Raji (cell line): ENCODE results near the gene CARD9.

Source experiments
- POLR2A ChIP-seq: IDR thresholded peaks from 2 replicates; pipeline ENCODE4 v1.6.1; 2011; ENCODE audit warnings: low read depth, low read length, control low read depth; ENCODE audit not compliant: insufficient read depth

The CARD9 gene

GRCh38 chr9:136403915-136404800 lies 30.7 kb upstream of the CARD9 start:
- no peak for TF ChIP-seq POLR2A

- TF ChIP-seq POLR2A = no peak
Observed at GRCh38 chr9:136403538-136403914, 30.1 kb upstream of the CARD9 start.

- TF ChIP-seq POLR2A = no peak
Observed at GRCh38 chr9:136402067-136402466, 28.6 kb upstream of the CARD9 start.

- TF ChIP-seq POLR2A = no peak
Observed at GRCh38 chr9:136401173-136401922, 27.9 kb upstream of the CARD9 start.

- TF ChIP-seq POLR2A = peak; percentile 84
Observed at GRCh38 chr9:136400038-136400834, 26.8 kb upstream of the CARD9 start, which contains the start of gene SNAPC4. Gene SNAPC4 (minus strand): TSS chr9:136400170. CDS start chr9:136398428, 1,742 bp downstream.

- TF ChIP-seq POLR2A = no peak
Observed at GRCh38 chr9:136399176-136400037, 25.9 kb upstream of the CARD9 start.

GRCh38 chr9:136398286-136398685 lies 24.8 kb upstream of the CARD9 start:
- TF ChIP-seq POLR2A = no peak

- no peak for TF ChIP-seq POLR2A
Observed at GRCh38 chr9:136397643-136398042, 24.2 kb upstream of the CARD9 start.

GRCh38 chr9:136396219-136396515 lies 22.7 kb upstream of the CARD9 start:
- TF ChIP-seq POLR2A = no peak

- TF ChIP-seq POLR2A = no peak
Observed at GRCh38 chr9:136395345-136396218, 22.1 kb upstream of the CARD9 start.

GRCh38 chr9:136395020-136395340 lies 21.5 kb upstream of the CARD9 start:
- no peak for TF ChIP-seq POLR2A

- TF ChIP-seq POLR2A = no peak
Observed at GRCh38 chr9:136394312-136395019, 21.0 kb upstream of the CARD9 start.

GRCh38 chr9:136393531-136393930 lies 20.1 kb upstream of the CARD9 start:
- no peak for TF ChIP-seq POLR2A
